Liver (tissue), 9 donors: ENCODE results near the gene RAVER2. TPM values are rescaled to one million over a fixed set of nuclear protein-coding genes. Genes with fewer than 3 reads are reported as not detected.
"Not testable (repeated sequence)": the region's sequence is repeated elsewhere in the genome, so short reads cannot be mapped to it uniquely, and the experiment has no call there.

Experiments
- DNase-seq: peaks from one replicate; pipeline ENCODE4 v3.0.0-alpha.2; 2017; ENCODE audit warnings: low spot score
- H3K27ac ChIP-seq, 2 donors: one replicate each; pipeline ENCODE4 v1.7.0; 2013; ENCODE audit warnings: inconsistent platforms in 2 of 2, low read length in 2 of 2, control low read depth in 1 of 2, low read depth in 1 of 2, mild to moderate bottlenecking in 1 of 2
- H3K27me3 ChIP-seq, 4 donors: one replicate each; pipeline versions ENCODE4 v1.6.1 to v1.7.0; 2013; ENCODE audit warnings: low read length in 3 of 4, inconsistent platforms in 1 of 4, mild to moderate bottlenecking in 1 of 4, moderate library complexity in 1 of 4; ENCODE audit not compliant: control insufficient read depth in 4 of 4, insufficient read depth in 4 of 4
- H3K36me3 ChIP-seq, 4 donors: one replicate each; pipeline versions ENCODE4 v1.6.1 to v1.7.0; 2013; ENCODE audit warnings: low read length in 3 of 4, mild to moderate bottlenecking in 3 of 4, low read depth in 1 of 4, moderate library complexity in 1 of 4; ENCODE audit not compliant: control insufficient read depth in 4 of 4, insufficient read depth in 3 of 4
- H3K4me1 ChIP-seq, 4 donors: one replicate each; pipeline versions ENCODE4 v1.6.1 to v1.7.0; 2013; ENCODE audit warnings: low read length in 3 of 4, mild to moderate bottlenecking in 3 of 4, moderate library complexity in 1 of 4; ENCODE audit not compliant: control insufficient read depth in 4 of 4, insufficient read depth in 4 of 4
- H3K4me3 ChIP-seq, 3 donors: one replicate each; pipeline versions ENCODE4 v1.6.1 to v1.7.0; 2013; ENCODE audit warnings: low read length in 3 of 3, control low read depth in 1 of 3, low read depth in 1 of 3, mild to moderate bottlenecking in 1 of 3
- H3K9ac ChIP-seq, 2 donors: one replicate each; pipeline ENCODE4 v1.7.0; 2013; ENCODE audit warnings: low read length in 2 of 2, mild to moderate bottlenecking in 2 of 2, moderate library complexity in 2 of 2, control low read depth in 1 of 2, low read depth in 1 of 2
- H3K9me3 ChIP-seq, 4 donors: one replicate each; pipeline versions ENCODE4 v1.6.1 to v1.7.0; 2013; ENCODE audit warnings: low read length in 3 of 4; ENCODE audit not compliant: control insufficient read depth in 4 of 4
- EGR1 ChIP-seq, 2 donors: IDR thresholded peaks; 2 replicates each; pipeline ENCODE4 v1.6.1; 2016 to 2018; ENCODE audit warnings: antibody characterized with exemption in 2 of 2, low read depth in 2 of 2
- FOXA1 ChIP-seq: IDR thresholded peaks from 2 replicates; pipeline ENCODE4 v1.6.1; 2016; ENCODE audit warnings: antibody characterized with exemption
- FOXA2 ChIP-seq: IDR thresholded peaks from 2 replicates; pipeline ENCODE4 v1.6.1; 2016; ENCODE audit warnings: antibody characterized with exemption
- HNF4A ChIP-seq, 2 donors: conservative IDR thresholded peaks; 2 replicates each; pipeline ENCODE4 v1.6.1; 2016; ENCODE audit warnings: antibody characterized with exemption in 2 of 2, mild to moderate bottlenecking in 2 of 2
- HNF4G ChIP-seq: IDR thresholded peaks from 2 replicates; pipeline ENCODE4 v1.6.1; 2016; ENCODE audit warnings: antibody characterized with exemption
- JUND ChIP-seq, 2 donors: IDR thresholded peaks; 2 replicates each; pipeline ENCODE4 v1.6.1; 2016; ENCODE audit warnings: antibody characterized with exemption in 2 of 2
- NR2F2 ChIP-seq: IDR thresholded peaks from 2 replicates; pipeline ENCODE4 v1.6.1; 2016; ENCODE audit warnings: antibody characterized with exemption
- RAD21 ChIP-seq, 2 donors: IDR thresholded peaks; 2 replicates each; pipeline ENCODE4 v1.6.1; 2016; ENCODE audit warnings: antibody characterized with exemption in 2 of 2, mild to moderate bottlenecking in 2 of 2
- RXRA ChIP-seq, 2 donors: IDR thresholded peaks; 2 replicates each; pipeline ENCODE4 v1.6.1; 2017 to 2018; ENCODE audit warnings: antibody characterized with exemption in 2 of 2, mild to moderate bottlenecking in 1 of 2
- SP1 ChIP-seq: IDR thresholded peaks from 2 replicates; pipeline ENCODE4 v1.6.1; 2018; ENCODE audit warnings: antibody characterized with exemption, mild to moderate bottlenecking
- TAF1 ChIP-seq: conservative IDR thresholded peaks from 2 replicates; pipeline ENCODE4 v1.6.1; 2016; ENCODE audit warnings: antibody characterized with exemption, mild to moderate bottlenecking
- YY1 ChIP-seq: IDR thresholded peaks from 2 replicates; pipeline ENCODE4 v1.6.1; 2016; ENCODE audit warnings: antibody characterized with exemption, mild to moderate bottlenecking
- WGBS: extraction: QIAGEN DNeasy Blood & Tissue Kit; methylation state at CpG from one replicate; pipeline ENCODE4 v1.1.7; 2013; 5-methylcytosine and 5-hydroxymethylcytosine counted together
- polyA plus RNA-seq, 2 donors: library from polyadenylated mRNA; stranded (reverse) in 1 of 2; unstranded in 1 of 2; fragments of 200-250 nt in 1 of 2; fragments of >200 nt in 1 of 2; fragmentation: Nextera tagmentation in 1 of 2; extraction: Ambion mirVana in 1 of 2; gene quantifications; one replicate each; pipeline versions ENCODE4 v1.2.1 to v1.2.3, GENCODE V29; 2013 to 2015
- total RNA-seq, 2 donors: library from RNA; depleted of rRNA; stranded (reverse); fragments of >200 nt; gene quantifications; one replicate each; pipeline ENCODE4 v1.2.3, GENCODE V29; 2014
- TF ChIP-seq, protein P1 (sequence below): fragments of 150-350 bp; IDR thresholded peaks from 2 replicates; pipeline ENCODE4 v1.5.1; 2017; ENCODE audit warnings: improper control_type of control experiment, low read depth, low read length; ENCODE audit not compliant: missing input control
- TF ChIP-seq, protein P2 (sequence below): IDR thresholded peaks from 2 replicates; pipeline ENCODE4 v1.6.1; 2016; ENCODE audit warnings: antibody characterized with exemption
- TF ChIP-seq, protein P3 (sequence below): IDR thresholded peaks from 2 replicates; pipeline ENCODE4 v1.6.1; 2016; ENCODE audit warnings: antibody characterized with exemption, mild to moderate bottlenecking
- donor health status: healthy.
- donor health status: healthy.
- donor health status: healthy.
- donor health status: healthy.
- donor health status: healthy.

Gene RAVER2
- total and polyA plus RNA-seq, 4 donors: 0.40 to 6.7 (median 0.96) TPM

DNA sequence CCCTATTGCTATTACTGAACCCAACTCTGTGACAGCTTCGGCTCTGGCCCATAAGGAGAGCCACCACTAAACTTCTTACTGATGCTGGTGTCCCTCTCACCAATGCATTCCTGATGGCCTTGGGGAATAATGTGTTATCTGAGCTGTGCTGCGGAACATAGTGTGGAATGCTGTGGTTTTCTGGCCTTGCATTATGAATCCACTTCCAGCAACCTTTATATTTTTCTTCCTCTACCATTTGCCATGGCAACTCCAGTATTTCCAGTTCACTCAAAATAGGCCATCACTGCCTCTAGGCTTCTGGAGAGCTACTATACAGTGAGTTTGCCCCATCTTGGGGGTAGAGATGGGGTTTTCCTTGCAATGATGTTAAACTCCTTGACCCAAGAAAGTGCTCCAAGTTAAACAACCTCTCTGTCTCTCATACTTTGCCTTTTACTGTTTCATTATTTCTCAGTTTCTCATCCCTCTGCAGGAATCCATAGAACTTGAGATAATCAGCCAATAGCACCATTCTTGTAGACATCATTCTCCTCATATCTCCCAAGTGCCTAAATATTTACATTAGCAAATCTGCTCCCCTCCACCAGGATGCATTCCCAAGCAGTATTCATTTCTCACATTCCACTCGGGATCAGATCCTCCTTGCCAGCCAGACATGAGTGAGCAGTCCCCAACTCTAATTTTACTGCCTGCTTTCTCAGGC lies 11.1 kb upstream of the RAVER2 start:
- Histone ChIP-seq H3K9ac (no peak overlapping the region), H3K4me1 (no peaks in the 10 kb centered on the region), H3K4me3 (no peak overlapping the region), H3K9me3 (no peaks in the 10 kb centered on the region), H3K27me3 (no peaks in the 10 kb centered on the region), H3K36me3 (no peaks in the 10 kb centered on the region), H3K27ac (no peak overlapping the region)
- 86% methylated on average over 3 of the region's 3 CpGs for WGBS
- no peak for DNase-seq
- TF ChIP-seq RXRA (IDR thresholded peaks at IDR 0.05) (no peak), EGR1 (IDR thresholded peaks at IDR 0.05; ENCODE audit: low read depth in 2 of 2) (no peak), YY1 (no peak), FOXA2 (no peak), JUND (IDR thresholded peaks at IDR 0.05) (no peak), NR2F2 (no peak), TAF1 (no peak), HNF4G (no peak), SP1 (no peak), FOXA1 (no peak)
- TF ChIP-seq, protein P1, sequence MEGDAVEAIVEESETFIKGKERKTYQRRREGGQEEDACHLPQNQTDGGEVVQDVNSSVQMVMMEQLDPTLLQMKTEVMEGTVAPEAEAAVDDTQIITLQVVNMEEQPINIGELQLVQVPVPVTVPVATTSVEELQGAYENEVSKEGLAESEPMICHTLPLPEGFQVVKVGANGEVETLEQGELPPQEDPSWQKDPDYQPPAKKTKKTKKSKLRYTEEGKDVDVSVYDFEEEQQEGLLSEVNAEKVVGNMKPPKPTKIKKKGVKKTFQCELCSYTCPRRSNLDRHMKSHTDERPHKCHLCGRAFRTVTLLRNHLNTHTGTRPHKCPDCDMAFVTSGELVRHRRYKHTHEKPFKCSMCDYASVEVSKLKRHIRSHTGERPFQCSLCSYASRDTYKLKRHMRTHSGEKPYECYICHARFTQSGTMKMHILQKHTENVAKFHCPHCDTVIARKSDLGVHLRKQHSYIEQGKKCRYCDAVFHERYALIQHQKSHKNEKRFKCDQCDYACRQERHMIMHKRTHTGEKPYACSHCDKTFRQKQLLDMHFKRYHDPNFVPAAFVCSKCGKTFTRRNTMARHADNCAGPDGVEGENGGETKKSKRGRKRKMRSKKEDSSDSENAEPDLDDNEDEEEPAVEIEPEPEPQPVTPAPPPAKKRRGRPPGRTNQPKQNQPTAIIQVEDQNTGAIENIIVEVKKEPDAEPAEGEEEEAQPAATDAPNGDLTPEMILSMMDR: no peak
- TF ChIP-seq, protein P2, sequence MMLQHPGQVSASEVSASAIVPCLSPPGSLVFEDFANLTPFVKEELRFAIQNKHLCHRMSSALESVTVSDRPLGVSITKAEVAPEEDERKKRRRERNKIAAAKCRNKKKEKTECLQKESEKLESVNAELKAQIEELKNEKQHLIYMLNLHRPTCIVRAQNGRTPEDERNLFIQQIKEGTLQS: no peak

DNA sequence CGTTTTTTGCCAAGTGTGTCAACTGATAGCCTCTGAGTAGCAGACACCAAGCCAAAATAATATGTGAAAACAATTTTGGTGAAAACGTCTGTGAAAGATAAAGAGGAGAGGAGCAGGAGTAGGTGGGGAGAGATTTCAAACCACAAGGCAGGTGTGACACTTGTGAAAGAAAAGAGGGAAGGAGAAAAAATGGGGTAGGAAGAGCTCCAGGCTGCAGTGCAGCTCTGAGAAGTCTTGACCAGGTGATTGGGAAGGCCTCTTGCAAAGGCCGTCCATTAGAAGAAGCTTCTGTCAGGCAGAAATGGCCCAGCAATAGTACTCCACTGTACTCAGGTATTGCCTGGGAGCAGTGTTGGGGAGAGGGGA lies 10.6 kb upstream of the RAVER2 start:
- Histone ChIP-seq H3K4me1 (no peaks in the 10 kb centered on the region), H3K9ac (no peak overlapping the region), H3K27me3 (no peaks in the 10 kb centered on the region), H3K27ac (no peak overlapping the region), H3K36me3 (no peaks in the 10 kb centered on the region), H3K9me3 (no peaks in the 10 kb centered on the region), H3K4me3 (no peak overlapping the region)
- DNase-seq: no peak
- TF ChIP-seq, protein P2: no peak
- no peak for TF ChIP-seq HNF4G
- TF ChIP-seq, protein P3, sequence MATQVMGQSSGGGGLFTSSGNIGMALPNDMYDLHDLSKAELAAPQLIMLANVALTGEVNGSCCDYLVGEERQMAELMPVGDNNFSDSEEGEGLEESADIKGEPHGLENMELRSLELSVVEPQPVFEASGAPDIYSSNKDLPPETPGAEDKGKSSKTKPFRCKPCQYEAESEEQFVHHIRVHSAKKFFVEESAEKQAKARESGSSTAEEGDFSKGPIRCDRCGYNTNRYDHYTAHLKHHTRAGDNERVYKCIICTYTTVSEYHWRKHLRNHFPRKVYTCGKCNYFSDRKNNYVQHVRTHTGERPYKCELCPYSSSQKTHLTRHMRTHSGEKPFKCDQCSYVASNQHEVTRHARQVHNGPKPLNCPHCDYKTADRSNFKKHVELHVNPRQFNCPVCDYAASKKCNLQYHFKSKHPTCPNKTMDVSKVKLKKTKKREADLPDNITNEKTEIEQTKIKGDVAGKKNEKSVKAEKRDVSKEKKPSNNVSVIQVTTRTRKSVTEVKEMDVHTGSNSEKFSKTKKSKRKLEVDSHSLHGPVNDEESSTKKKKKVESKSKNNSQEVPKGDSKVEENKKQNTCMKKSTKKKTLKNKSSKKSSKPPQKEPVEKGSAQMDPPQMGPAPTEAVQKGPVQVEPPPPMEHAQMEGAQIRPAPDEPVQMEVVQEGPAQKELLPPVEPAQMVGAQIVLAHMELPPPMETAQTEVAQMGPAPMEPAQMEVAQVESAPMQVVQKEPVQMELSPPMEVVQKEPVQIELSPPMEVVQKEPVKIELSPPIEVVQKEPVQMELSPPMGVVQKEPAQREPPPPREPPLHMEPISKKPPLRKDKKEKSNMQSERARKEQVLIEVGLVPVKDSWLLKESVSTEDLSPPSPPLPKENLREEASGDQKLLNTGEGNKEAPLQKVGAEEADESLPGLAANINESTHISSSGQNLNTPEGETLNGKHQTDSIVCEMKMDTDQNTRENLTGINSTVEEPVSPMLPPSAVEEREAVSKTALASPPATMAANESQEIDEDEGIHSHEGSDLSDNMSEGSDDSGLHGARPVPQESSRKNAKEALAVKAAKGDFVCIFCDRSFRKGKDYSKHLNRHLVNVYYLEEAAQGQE: no peak
- no peak for TF ChIP-seq RAD21 (IDR thresholded peaks at IDR 0.05)
- TF ChIP-seq YY1: no peak
- no peak for TF ChIP-seq HNF4A (conservative IDR thresholded peaks at IDR 0.05)
- 74% methylated on average over 3 of the region's 3 CpGs for WGBS

DNA sequence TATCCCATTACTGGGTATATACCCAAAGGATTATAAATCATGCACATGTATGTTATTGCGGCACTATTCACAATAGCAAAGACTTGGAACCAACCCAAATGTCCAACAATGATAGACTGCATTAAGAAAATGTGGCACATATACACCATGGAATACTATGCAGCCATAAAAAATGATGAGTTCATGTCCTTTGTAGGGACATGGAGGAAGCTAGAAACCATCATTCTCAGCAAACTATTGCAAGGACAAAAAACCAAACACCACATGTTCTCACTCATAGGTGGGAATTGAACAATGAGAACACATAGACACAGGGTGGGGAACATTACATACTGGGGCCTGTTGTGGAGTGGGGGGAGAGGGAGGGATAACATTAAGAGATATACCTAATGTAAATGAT lies 4.2 kb upstream of the RAVER2 start:
- whole genome bisulfite sequencing: 97% methylated on average over 1 of the region's 1 CpG
- not testable (repeated sequence) for H3K4me3 ChIP-seq, DNase-seq, H3K27me3 ChIP-seq, H3K9me3 ChIP-seq, H3K9ac ChIP-seq, H3K27ac ChIP-seq, H3K36me3 ChIP-seq
- H3K4me1 ChIP-seq: peaks cover 7 to 14% (median 8%) of the 10 kb centered on the region in 4 donors
